Measurements from ENCODE around the gene DPAGT1.
"Not testable (repeated sequence)": the region's sequence is repeated elsewhere in the genome, so short reads cannot be mapped to it uniquely, and the experiment has no call there.

Gene DPAGT1

GRCh38 chr11:119101759-119102423 lies at the start of gene DPAGT1:
TSS of gene DPAGT1 (minus strand) at chr11:119101853. CDS start at chr11:119101655, 198 bp downstream.
- FAIRE-seq = peak; percentile 98
- no peak for DNase-seq (ENCODE audit: insufficient read length, low spot score)

DNA sequence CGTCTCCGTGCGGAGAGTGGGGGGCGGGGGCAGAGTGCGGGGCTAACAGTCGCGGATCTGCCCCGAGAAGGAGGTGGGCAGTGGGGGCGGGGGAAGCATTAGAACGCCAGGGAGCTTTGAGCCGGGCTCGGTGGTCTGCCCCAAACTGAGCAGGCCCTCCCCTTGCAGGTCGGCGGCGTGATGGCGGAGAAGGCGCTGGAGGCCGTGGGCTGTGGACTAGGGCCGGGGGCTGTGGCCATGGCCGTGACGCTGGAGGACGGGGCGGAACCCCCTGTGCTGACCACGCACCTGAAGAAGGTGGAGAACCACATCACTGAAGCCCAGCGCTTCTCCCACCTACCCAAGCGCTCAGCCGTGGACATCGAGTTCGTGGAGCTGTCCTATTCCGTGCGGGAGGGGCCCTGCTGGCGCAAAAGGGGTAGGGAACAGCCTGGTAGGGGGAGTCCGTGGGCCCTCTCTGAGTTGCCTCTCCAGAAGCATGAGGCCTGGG lies 48.2 kb upstream of the DPAGT1 start:
- no peak for DNase-seq (ENCODE audit: insufficient read length, low spot score)
- FAIRE-seq = no peak

- no peak for DNase-seq (ENCODE audit: insufficient read length, low spot score)
- FAIRE-seq = no peak
These were observed 47.5 kb upstream of the DPAGT1 start, which contains the start of gene ABCG4 for GRCh38 chr11:119149018-119149785. TSS of gene ABCG4 (plus strand) at chr11:119149052. CDS start at chr11:119149966, 914 bp downstream.

- DNase-seq (ENCODE audit: insufficient read length, low spot score) = no peak
- FAIRE-seq = no peak
These were observed 47.0 kb upstream of the DPAGT1 start for GRCh38 chr11:119148720-119149017.

GRCh38 chr11:119147604-119148333 lies 46.1 kb upstream of the DPAGT1 start:
- no peak for DNase-seq (ENCODE audit: insufficient read length, low spot score)
- no peak for FAIRE-seq

DNA sequence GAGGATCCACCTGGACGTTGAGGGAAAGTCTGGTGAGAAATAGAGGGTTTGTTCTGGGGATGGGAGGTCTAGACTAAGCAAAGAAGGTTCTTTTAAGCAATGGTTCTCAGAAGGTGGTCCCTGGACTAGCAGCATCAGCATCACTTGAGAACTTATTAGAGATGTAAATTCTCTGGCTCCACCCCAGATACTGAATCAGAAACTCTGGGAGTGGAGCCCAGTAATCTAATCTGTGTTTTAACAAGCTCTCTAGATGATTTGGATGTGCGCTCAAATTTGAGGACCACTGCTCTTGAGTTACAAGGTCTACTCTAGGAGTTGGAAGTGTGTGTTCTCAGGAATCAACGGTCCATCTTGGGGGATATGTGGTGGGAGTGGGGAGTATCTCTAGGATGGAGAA lies 43.9 kb upstream of the DPAGT1 start:
- FAIRE-seq (no peak), DNase-seq (ENCODE audit: insufficient read length, low spot score) (no peak)

DNA sequence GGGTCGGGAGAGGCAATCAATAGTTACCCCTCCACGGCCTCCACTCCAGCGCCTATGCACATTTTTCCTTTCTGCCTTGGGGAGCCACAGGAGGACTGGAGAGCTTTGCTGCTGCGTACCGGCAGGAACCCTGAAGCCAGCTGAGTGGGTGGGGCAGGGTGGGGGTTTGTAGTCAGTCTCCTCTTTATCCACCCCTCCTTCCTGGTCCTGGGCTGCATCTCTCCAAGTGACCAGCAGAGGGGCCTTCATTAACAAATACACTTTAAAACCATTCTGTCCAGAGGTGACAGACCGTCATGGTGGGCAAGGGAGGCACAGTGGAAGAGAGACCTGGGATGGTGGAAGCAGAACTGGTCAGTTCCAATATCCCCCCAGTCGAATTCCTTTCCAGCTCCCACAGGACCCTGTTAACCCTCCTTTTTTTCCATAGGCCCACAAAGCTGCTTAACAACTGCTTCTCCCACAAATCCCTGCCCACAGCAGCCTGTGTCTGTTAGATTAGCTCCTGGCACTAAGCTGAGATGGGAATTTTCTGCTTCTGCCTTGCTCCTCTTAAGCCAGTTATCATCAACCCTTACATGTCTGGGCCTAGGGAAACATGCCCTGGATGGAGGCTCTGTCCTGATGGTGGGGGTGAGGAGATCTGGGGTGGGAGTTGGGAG lies 43.3 kb upstream of the DPAGT1 start:
- DNase-seq (ENCODE audit: insufficient read length, low spot score) (peak; percentile 83), FAIRE-seq (peak; percentile 21)

GRCh38 chr11:119139276-119139675 lies 37.6 kb upstream of the DPAGT1 start:
- FAIRE-seq = not testable (repeated sequence)

GRCh38 chr11:119134389-119134978 lies 32.8 kb upstream of the DPAGT1 start:
- no peak for DNase-seq (ENCODE audit: insufficient read length, low spot score)
- no peak for FAIRE-seq

More at GRCh38 chr11:119139276-119139675, 37.6 kb upstream of the DPAGT1 start:
- DNase-seq (ENCODE audit: insufficient read length, low spot score) = not testable (repeated sequence)

- FAIRE-seq (no peak), DNase-seq (ENCODE audit: insufficient read length, low spot score) (no peak)
These were observed 29.0 kb upstream of the DPAGT1 start for GRCh38 chr11:119130662-119131061.

- FAIRE-seq (no peak), DNase-seq (ENCODE audit: insufficient read length, low spot score) (no peak)
These were observed 25.1 kb upstream of the DPAGT1 start for GRCh38 chr11:119126675-119127268.

DNA sequence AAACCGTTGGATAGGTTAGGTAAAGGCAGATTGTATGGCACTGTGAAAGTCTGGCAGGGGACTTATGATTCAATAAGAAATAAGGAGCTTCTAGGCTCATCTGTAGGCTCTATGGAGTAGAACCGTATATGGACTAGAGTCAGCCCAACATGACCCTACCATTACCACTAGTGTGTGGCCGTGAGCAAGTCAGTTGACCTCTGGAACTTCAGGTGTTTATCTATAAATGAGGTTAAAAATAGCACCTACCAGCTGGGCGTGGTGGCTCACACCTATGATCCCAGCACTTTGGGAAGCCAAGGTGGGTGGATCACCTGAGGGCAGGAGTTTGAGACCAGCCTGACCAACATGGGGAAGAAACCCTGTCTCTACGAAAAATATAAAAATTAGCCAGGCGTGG lies 24.2 kb upstream of the DPAGT1 start:
- FAIRE-seq (no peak), DNase-seq (ENCODE audit: insufficient read length, low spot score) (no peak)

DNA sequence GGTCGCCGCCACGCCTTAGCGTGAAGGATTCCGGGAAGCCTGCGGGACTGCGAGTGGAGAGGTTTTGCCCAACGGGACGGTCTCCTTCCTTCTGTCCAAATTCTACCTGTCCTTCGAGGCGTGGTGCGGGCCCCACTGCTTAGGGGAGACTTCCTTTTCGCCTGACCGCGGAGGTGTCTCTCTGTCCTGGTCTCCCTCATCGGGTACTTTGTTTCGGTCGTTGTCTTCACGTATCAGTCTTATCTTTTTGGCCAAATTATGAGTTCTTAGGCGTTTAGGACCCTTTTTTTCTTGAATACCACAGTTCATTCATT lies 20.1 kb upstream of the DPAGT1 start:
- no peak for FAIRE-seq
- no peak for DNase-seq (ENCODE audit: insufficient read length, low spot score)

DNA sequence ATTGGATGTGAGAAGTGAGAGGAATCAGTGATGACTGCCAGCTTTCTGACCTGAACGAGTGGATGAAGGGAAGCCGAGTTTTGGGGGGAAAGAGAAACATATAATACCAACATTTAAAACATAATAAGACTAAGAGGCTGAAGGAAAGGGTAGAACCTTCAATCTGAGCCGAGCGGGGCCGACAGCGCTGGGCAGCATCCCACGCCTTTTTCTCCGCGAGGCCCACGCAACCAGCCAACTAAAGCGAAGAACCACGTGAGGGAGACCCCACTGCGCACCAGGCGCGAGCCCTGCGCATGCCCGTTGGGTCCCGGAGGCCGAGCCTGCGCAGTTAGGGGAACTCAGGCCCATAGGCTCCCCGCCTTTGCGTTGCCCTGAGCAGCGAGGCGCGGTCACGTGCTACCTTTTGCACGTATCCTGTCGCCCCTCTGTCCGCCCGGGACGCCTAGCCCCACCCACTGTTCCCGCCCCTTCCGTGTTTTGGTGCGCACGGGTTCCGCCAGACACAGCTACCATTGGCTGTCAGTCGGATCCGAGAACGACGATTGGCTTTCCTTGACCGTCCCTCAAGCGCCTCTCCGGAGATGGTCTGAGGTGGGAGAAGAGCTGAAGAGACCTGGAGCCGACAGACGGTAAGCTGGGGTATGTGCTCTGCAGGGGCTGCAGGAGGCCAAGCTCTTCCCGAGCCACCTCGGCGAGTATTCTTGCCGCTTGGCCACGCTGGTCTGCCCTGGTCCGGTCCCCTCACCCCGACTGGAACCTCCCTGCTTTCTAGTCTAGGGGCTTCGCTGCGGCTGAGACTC lies 19.6 kb upstream of the DPAGT1 start, which contains the start of gene HINFP:
HINFP (plus strand) TSS at position 573 of the 803 bp plus-strand sequence. CDS start 5,365 bp downstream, outside the sequence.
- FAIRE-seq (peak; percentile 100), DNase-seq (ENCODE audit: insufficient read length, low spot score) (peak; percentile 94)

GRCh38 chr11:119120639-119121007 lies 19.0 kb upstream of the DPAGT1 start:
- DNase-seq (ENCODE audit: insufficient read length, low spot score) = no peak
- peak; percentile 18 for FAIRE-seq

- DNase-seq (ENCODE audit: insufficient read length, low spot score) = no peak
- FAIRE-seq = no peak
These were observed 17.3 kb upstream of the DPAGT1 start for GRCh38 chr11:119118946-119119345.

- no peak for FAIRE-seq
These were observed 16.6 kb upstream of the DPAGT1 start for GRCh38 chr11:119118227-119118626.

GRCh38 chr11:119117004-119117706 lies 15.5 kb upstream of the DPAGT1 start:
- no peak for DNase-seq (ENCODE audit: insufficient read length, low spot score)
- peak; percentile 45 for FAIRE-seq

More at GRCh38 chr11:119118227-119118626, 16.6 kb upstream of the DPAGT1 start:
- no peak for DNase-seq (ENCODE audit: insufficient read length, low spot score)

DNA sequence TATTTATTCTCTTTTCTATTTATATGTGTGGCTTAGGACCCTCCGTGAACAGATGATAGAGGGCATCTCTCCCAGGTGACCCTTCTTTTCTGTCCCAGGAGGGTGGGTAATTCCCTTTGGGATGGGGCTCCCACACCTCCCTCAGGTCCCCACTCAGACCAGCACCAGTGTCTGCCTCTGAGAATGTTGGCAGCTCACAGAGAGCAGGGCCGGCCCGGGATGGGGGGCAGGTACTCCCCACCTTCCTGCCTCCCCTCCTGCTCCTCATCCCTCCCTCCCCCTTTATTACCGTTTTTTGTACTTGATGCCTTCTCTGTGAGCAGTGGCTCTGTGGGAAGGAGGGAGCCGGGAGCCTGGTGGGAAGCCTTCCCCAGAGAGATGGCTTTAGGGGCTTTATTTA lies 14.9 kb upstream of the DPAGT1 start:
- DNase-seq (ENCODE audit: insufficient read length, low spot score) = no peak
- FAIRE-seq = no peak
